Osteoblast (primary cell): ENCODE data around the gene FAM13A. TPM values are rescaled to one million over a fixed set of nuclear protein-coding genes. Genes with fewer than 3 reads are reported as not detected.
A peak's percentile ranks its signal among the peaks of the same experiment; 100 is the strongest.

Experiments used
- DNase-seq: peaks from one replicate; pipeline ENCODE4 v3.0.0; 2011; ENCODE audit warnings: low spot score, mixed read lengths; ENCODE audit not compliant: insufficient read length; ENCODE audit errors: missing footprints
- H2AFZ ChIP-seq: 2 replicates; pipeline ENCODE4 v1.6.0; 2011; ENCODE audit warnings: mild to moderate bottlenecking, low read length
- H3K27ac ChIP-seq: 2 replicates; pipeline ENCODE4 v1.5.1; 2011; ENCODE audit warnings: mild to moderate bottlenecking, low read depth, low read length, moderate library complexity
- H3K27me3 ChIP-seq: 2 replicates; pipeline ENCODE4 v1.6.0; 2012; ENCODE audit warnings: mild to moderate bottlenecking, control low read depth, inconsistent platforms, low read length, moderate library complexity; ENCODE audit not compliant: insufficient read depth
- H3K36me3 ChIP-seq: 2 replicates; pipeline ENCODE4 v1.5.1; 2011; ENCODE audit warnings: mild to moderate bottlenecking, low read length, control low read depth, moderate library complexity; ENCODE audit not compliant: insufficient read depth
- H3K4me1 ChIP-seq: 2 replicates; pipeline ENCODE4 v1.5.1; 2011; ENCODE audit warnings: mild to moderate bottlenecking, low read length, control low read depth, moderate library complexity; ENCODE audit not compliant: insufficient read depth
- H3K4me2 ChIP-seq: 2 replicates; pipeline ENCODE4 v1.6.0; 2011; ENCODE audit warnings: mild to moderate bottlenecking, low read length; ENCODE audit not compliant: insufficient read depth
- H3K4me3 ChIP-seq: fragments of 200-600 bp; sonication (generic); 3 replicates; pipeline ENCODE4 v1.5.1; 2012; ENCODE audit warnings: mild to moderate bottlenecking, low read length, inconsistent platforms; ENCODE audit not compliant: insufficient read depth
- H3K79me2 ChIP-seq: 2 replicates; pipeline ENCODE4 v1.6.0; 2012; ENCODE audit warnings: mild to moderate bottlenecking, low read length, control low read depth, inconsistent platforms; ENCODE audit not compliant: insufficient read depth
- H3K9me3 ChIP-seq: 2 replicates; pipeline ENCODE4 v1.5.1; 2011; ENCODE audit warnings: low read depth, low read length, control low read depth
- H4K20me1 ChIP-seq: 2 replicates; pipeline ENCODE4 v1.6.0; 2012; ENCODE audit warnings: mild to moderate bottlenecking, low read length, control low read depth; ENCODE audit not compliant: insufficient read depth
- CTCF ChIP-seq: IDR thresholded peaks from 2 replicates; pipeline ENCODE4 v1.5.1; 2011; ENCODE audit warnings: mild to moderate bottlenecking, low read depth, low read length, moderate library complexity; ENCODE audit errors: extremely low read depth
- total RNA-seq: library from RNA; depleted of rRNA; stranded (reverse); fragments of >200 nt; gene quantifications from 2 replicates; pipeline ENCODE4 v1.2.3, GENCODE V29; 2012

The FAM13A gene
- total RNA-seq, 1 donor = 18.8 TPM

DNA sequence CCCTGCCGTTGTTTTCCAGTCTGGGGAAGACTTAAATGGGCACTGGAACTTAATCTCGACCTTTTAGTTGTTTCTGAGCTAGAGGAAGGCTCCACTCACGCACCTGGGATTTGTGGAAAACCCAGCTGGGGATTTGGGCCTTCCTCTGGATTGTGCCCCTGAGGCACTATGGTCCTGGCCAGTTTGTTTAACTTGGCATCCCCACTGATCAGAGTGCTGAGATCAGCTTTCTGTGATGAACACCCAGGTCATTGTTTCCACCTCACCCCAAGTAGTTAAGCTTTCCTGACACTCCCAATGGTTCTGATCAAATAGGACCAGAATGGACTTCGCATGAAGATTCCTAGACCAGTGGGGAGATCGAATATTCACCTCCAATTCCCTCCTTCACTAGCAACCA, 338.9 kb downstream of the FAM13A start:
- Histone ChIP-seq H3K4me1 (peaks cover 3% of the 10 kb centered on the region), H4K20me1 (no peaks in the 10 kb centered on the region), H3K4me2 (no peak overlapping the region), H3K4me3 (no peak overlapping the region), H3K27ac (no peak overlapping the region), H3K79me2 (no peaks in the 10 kb centered on the region), H3K27me3 (no peaks in the 10 kb centered on the region), H3K36me3 (peaks cover 12% of the 10 kb centered on the region), H2AFZ (no peak overlapping the region), H3K9me3 (peaks cover 3% of the 10 kb centered on the region)
- TF ChIP-seq CTCF = no peak
- DNase-seq = peak; percentile 49

DNA sequence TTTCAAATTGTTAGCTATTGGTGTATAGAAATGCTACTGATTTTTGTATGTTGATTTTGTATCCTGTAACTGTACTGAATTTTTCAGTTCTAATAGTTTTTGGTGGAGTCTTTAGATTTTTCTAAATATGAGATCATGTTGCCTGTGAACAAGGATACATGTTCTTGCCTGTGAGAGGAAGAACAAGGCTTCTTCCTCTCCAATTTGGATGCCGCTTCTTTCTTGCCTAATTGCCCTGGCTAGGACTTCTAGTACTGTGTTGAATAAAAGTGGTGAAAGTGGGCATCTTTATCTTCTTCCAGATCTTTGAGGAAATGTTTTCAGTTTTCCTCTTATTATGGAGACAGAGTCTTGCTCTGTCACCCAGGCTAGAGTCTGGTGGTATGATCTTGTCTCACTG, 343.2 kb downstream of the FAM13A start:
- Histone ChIP-seq H3K9me3 (peaks cover 3% of the 10 kb centered on the region), H3K36me3 (peaks cover 6% of the 10 kb centered on the region), H2AFZ (no peak overlapping the region), H3K4me2 (no peak overlapping the region), H3K4me3 (no peak overlapping the region), H3K79me2 (no peaks in the 10 kb centered on the region), H4K20me1 (no peaks in the 10 kb centered on the region), H3K27me3 (no peaks in the 10 kb centered on the region), H3K27ac (no peak overlapping the region), H3K4me1 (no peaks in the 10 kb centered on the region)
- no peak for TF ChIP-seq CTCF
- no peak for DNase-seq

GRCh38 chr4:88709989-88710388, 347.0 kb downstream of the FAM13A start:
- peaks cover 15% of the 10 kb centered on the region for H3K4me1 ChIP-seq

DNA sequence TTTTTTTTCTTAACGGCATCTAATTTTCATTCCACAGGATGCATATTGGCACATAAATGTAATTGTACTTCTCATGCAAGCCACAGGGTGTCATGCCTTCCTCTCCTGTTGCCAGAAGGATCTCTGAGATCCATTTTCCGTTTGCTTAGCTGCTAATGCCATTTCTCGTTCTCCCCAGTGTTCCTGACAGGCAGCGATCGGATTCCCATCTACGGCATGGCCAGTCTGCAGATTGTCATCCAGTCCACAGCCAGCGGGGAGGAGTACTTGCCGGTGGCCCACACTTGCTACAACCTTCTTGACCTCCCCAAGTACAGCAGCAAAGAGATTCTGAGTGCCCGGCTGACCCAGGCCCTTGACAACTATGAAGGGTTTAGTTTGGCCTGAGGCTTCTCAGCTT, 350.4 kb downstream of the FAM13A start:
- H3K4me3 ChIP-seq = no peak overlapping the region
- peak overlapping the region; percentile 60 for H3K27ac ChIP-seq
- H3K36me3 ChIP-seq = peaks cover 3% of the 10 kb centered on the region
- DNase-seq = peak; percentile 58
- no peaks in the 10 kb centered on the region for H4K20me1 ChIP-seq
- TF ChIP-seq CTCF = peak; percentile 76
- H3K4me2 ChIP-seq = peak overlapping the region; percentile 45
- no peaks in the 10 kb centered on the region for H3K27me3 ChIP-seq
- H3K4me1 ChIP-seq = peaks cover 15% of the 10 kb centered on the region
- no peaks in the 10 kb centered on the region for H3K9me3 ChIP-seq
- peak overlapping the region; percentile 83 for H2AFZ ChIP-seq
- no peaks in the 10 kb centered on the region for H3K79me2 ChIP-seq

More at GRCh38 chr4:88709989-88710388, 347.0 kb downstream of the FAM13A start:
- no peak for DNase-seq
- Histone ChIP-seq H4K20me1 (no peaks in the 10 kb centered on the region), H3K27me3 (no peaks in the 10 kb centered on the region), H3K9me3 (no peaks in the 10 kb centered on the region), H3K4me3 (no peak overlapping the region), H3K27ac (no peak overlapping the region), H3K4me2 (no peak overlapping the region), H3K36me3 (no peaks in the 10 kb centered on the region), H3K79me2 (no peaks in the 10 kb centered on the region), H2AFZ (no peak overlapping the region)
- no peak for TF ChIP-seq CTCF
